Measurements from ENCODE around the gene ESPNL.
"Not testable (repeated sequence)": the region's sequence is repeated elsewhere in the genome, so short reads cannot be mapped to it uniquely, and the experiment has no call there.

The ESPNL gene

GRCh38 chr2:238061315-238062202, 38.6 kb upstream of the ESPNL start:
- TF ChIP-seq Cebpa-rat (IDR thresholded peaks at IDR 0.05): no peak
- Histone ChIP-seq H3K4me1 (peaks cover 18 to 35% (median 30%) of the 10 kb centered on the region in 10 experiments), H3K9me3 (replicated peaks in 1 of 11) (peaks cover 0 to 10% (median 6%) of the 10 kb centered on the region in 11 experiments; a peak in 14 of 22 replicates), H3K4me3 (peak overlapping the region; percentile 77 to 98 (median 87)), H4K20me1 (no peaks in the 10 kb centered on the region; a peak in 1 of 22 replicates), H3K36me3 (peaks cover 18 to 33% (median 29%) of the 10 kb centered on the region in 11 experiments), H3K9ac (peak overlapping the region; percentile 82 to 94 (median 89)), H3K27ac (peak overlapping the region in 10 of 11 experiments; percentile 39 to 95 (median 90); a peak in 20 of 22 replicates), H3K27me3 (no peaks in the 10 kb centered on the region), H3K4me2 (peak overlapping the region; percentile 89 to 98 (median 94))

GRCh38 chr2:238063414-238064189, 36.5 kb upstream of the ESPNL start:
- TF ChIP-seq Cebpa-rat (IDR thresholded peaks at IDR 0.05): no peak
- Histone ChIP-seq H3K4me1 (peaks cover 18 to 37% (median 30%) of the 10 kb centered on the region in 10 experiments), H3K4me2 (peak overlapping the region in 3 of 11 experiments; percentile 8 to 33 (median 20); a peak in 7 of 22 replicates), H3K4me3 (no peak overlapping the region), H3K9me3 (replicated peaks in 1 of 11) (peaks cover 0 to 11% (median 8%) of the 10 kb centered on the region in 11 experiments; a peak in 10 of 22 replicates), H3K9ac (no peak overlapping the region), H4K20me1 (peaks cover 0 to 6% (median 0%) of the 10 kb centered on the region in 11 experiments; a peak in 1 of 22 replicates), H3K27me3 (no peaks in the 10 kb centered on the region), H3K27ac (no peak overlapping the region), H3K36me3 (peaks cover 38 to 54% (median 49%) of the 10 kb centered on the region in 11 experiments)

GRCh38 chr2:238064376-238064775, 35.8 kb upstream of the ESPNL start:
- no peak overlapping the region for H3K4me2 ChIP-seq
- H3K27ac ChIP-seq: no peak overlapping the region
- H4K20me1 ChIP-seq: peaks cover 0 to 6% (median 0%) of the 10 kb centered on the region in 11 experiments; a peak in 1 of 22 replicates
- no peak overlapping the region for H3K9ac ChIP-seq
- peaks cover 46 to 61% (median 57%) of the 10 kb centered on the region in 11 experiments for H3K36me3 ChIP-seq
- H3K27me3 ChIP-seq: no peaks in the 10 kb centered on the region
- H3K9me3 ChIP-seq (replicated peaks in 1 of 11): peaks cover 0 to 11% (median 8%) of the 10 kb centered on the region in 11 experiments; a peak in 10 of 22 replicates
- no peak for TF ChIP-seq Cebpa-rat (IDR thresholded peaks at IDR 0.05)
- peaks cover 18 to 42% (median 33%) of the 10 kb centered on the region in 10 experiments for H3K4me1 ChIP-seq
- H3K4me3 ChIP-seq: no peak overlapping the region

GRCh38 chr2:238065071-238065846, 34.9 kb upstream of the ESPNL start:
- Histone ChIP-seq H3K4me1 (peaks cover 11 to 34% (median 29%) of the 10 kb centered on the region in 10 experiments), H3K9ac (no peak overlapping the region), H3K27ac (no peak overlapping the region), H3K36me3 (peaks cover 55 to 70% (median 65%) of the 10 kb centered on the region in 11 experiments), H3K4me3 (no peak overlapping the region), H3K9me3 (replicated peaks in 1 of 11) (peaks cover 0 to 11% (median 8%) of the 10 kb centered on the region in 11 experiments; a peak in 10 of 22 replicates), H3K4me2 (no peak overlapping the region), H4K20me1 (peaks cover 0 to 6% (median 0%) of the 10 kb centered on the region in 11 experiments; a peak in 1 of 22 replicates), H3K27me3 (no peaks in the 10 kb centered on the region)
- TF ChIP-seq Cebpa-rat (IDR thresholded peaks at IDR 0.05): no peak

GRCh38 chr2:238066218-238066617, 33.9 kb upstream of the ESPNL start:
- Histone ChIP-seq H3K36me3 (peaks cover 64 to 80% (median 74%) of the 10 kb centered on the region in 11 experiments), H3K9ac (no peak overlapping the region), H3K4me2 (no peak overlapping the region), H3K9me3 (replicated peaks in 1 of 11) (peaks cover 0 to 11% (median 8%) of the 10 kb centered on the region in 11 experiments; a peak in 10 of 22 replicates), H3K27me3 (no peaks in the 10 kb centered on the region), H3K4me3 (no peak overlapping the region), H4K20me1 (peaks cover 0 to 6% (median 0%) of the 10 kb centered on the region in 11 experiments; a peak in 1 of 22 replicates), H3K4me1 (peaks cover 11 to 34% (median 29%) of the 10 kb centered on the region in 10 experiments), H3K27ac (no peak overlapping the region)
- no peak for TF ChIP-seq Cebpa-rat (IDR thresholded peaks at IDR 0.05)

- H3K4me2 ChIP-seq, H3K27me3 ChIP-seq, H3K4me3 ChIP-seq, H4K20me1 ChIP-seq, H3K9ac ChIP-seq, H3K27ac ChIP-seq: not testable (repeated sequence)
- H3K4me1 ChIP-seq: peaks cover 9 to 31% (median 26%) of the 10 kb centered on the region in 10 experiments
- H3K36me3 ChIP-seq: peaks cover 69 to 85% (median 79%) of the 10 kb centered on the region in 11 experiments
- peaks cover under 1 to 13% (median 10%) of the 10 kb centered on the region in 11 experiments; a peak in 12 of 22 replicates for H3K9me3 ChIP-seq (replicated peaks in 1 of 11)
Observed at GRCh38 chr2:238066718-238067117, 33.4 kb upstream of the ESPNL start.

- no peaks in the 10 kb centered on the region for H3K27me3 ChIP-seq
- H4K20me1 ChIP-seq: peaks cover 0 to 6% (median 0%) of the 10 kb centered on the region in 11 experiments; a peak in 1 of 22 replicates
- H3K36me3 ChIP-seq: peaks cover 81 to 97% (median 91%) of the 10 kb centered on the region in 11 experiments
- H3K27ac ChIP-seq: no peak overlapping the region
- no peak overlapping the region for H3K9ac ChIP-seq
- H3K4me1 ChIP-seq: peaks cover 0 to 19% (median 14%) of the 10 kb centered on the region in 10 experiments; a peak in 12 of 20 replicates
- no peak overlapping the region for H3K4me3 ChIP-seq
- H3K9me3 ChIP-seq (replicated peaks in 1 of 11): peaks cover 12 to 26% (median 17%) of the 10 kb centered on the region in 11 experiments
- no peak overlapping the region for H3K4me2 ChIP-seq
- TF ChIP-seq Cebpa-rat (IDR thresholded peaks at IDR 0.05): no peak
Observed at GRCh38 chr2:238067939-238068338, 32.2 kb upstream of the ESPNL start.
